H1 (cell line): ENCODE results near the gene NT5C. TPM values are rescaled to one million over a fixed set of nuclear protein-coding genes. Genes with fewer than 3 reads are reported as not detected.

Experiments used
- CTCF ChIA-PET: fragments of 300-600 bp; sonication (Branson Sonifier 250); formaldehyde crosslinking; loops from one replicate; lab custom pipeline; 2021; ENCODE audit not compliant: partially characterized antibody; lab: Charles Lee
- POLR2A ChIA-PET: fragments of 300-600 bp; sonication (Branson Sonifier 250); formaldehyde crosslinking; loops from one replicate; lab custom pipeline; 2021; ENCODE audit warnings: inconsistent platforms; ENCODE audit not compliant: partially characterized antibody; lab: Charles Lee
- DNase-seq, 2 experiments: peaks; one replicate each; pipeline versions ENCODE4 v3.0.0 to v3.0.0-alpha.2; 2010 to 2022; ENCODE audit warnings: low spot score in 2 of 2, low read depth in 1 of 2, mixed read lengths in 1 of 2
- FAIRE-seq: peaks from 2 replicates; lab custom pipeline; 2011; peaks lifted over from hg19 to GRCh38; lab: Jason Lieb, UNC
- H2AFZ ChIP-seq: 2 replicates; pipeline ENCODE4 v1.8.1; 2012; ENCODE audit warnings: low read length, inconsistent platforms
- H2AK5ac ChIP-seq: 2 replicates; pipeline ENCODE4 v1.6.1; 2013; ENCODE audit warnings: low read depth, low read length
- H2BK120ac ChIP-seq: replicated peaks from 2 replicates; pipeline ENCODE3; 2013; ENCODE audit warnings: low read depth, low read length, inconsistent platforms
- H2BK12ac ChIP-seq: 2 replicates; pipeline ENCODE4 v1.6.1; 2013; ENCODE audit warnings: low read depth, low read length
- H2BK15ac ChIP-seq: 2 replicates; pipeline ENCODE4 v1.6.1; 2013; ENCODE audit warnings: low read length
- H2BK20ac ChIP-seq: 2 replicates; pipeline ENCODE4 v1.6.1; 2013; ENCODE audit warnings: low read length
- H2BK5ac ChIP-seq: 2 replicates; pipeline ENCODE4 v1.6.1; 2013; ENCODE audit warnings: low read depth, low read length
- H3K14ac ChIP-seq: 2 replicates; pipeline ENCODE4 v1.6.1; 2013; ENCODE audit warnings: inconsistent platforms; ENCODE audit not compliant: insufficient read length
- H3K18ac ChIP-seq: 2 replicates; pipeline ENCODE4 v1.6.1; 2013; ENCODE audit warnings: low read length; ENCODE audit errors: extremely low read depth
- H3K23ac ChIP-seq: 2 replicates; pipeline ENCODE4 v1.6.1; 2013; ENCODE audit warnings: inconsistent platforms; ENCODE audit not compliant: insufficient read length
- H3K23me2 ChIP-seq: 2 replicates; pipeline ENCODE4 v1.6.1; 2013; ENCODE audit warnings: low read depth, low read length
- H3K27ac ChIP-seq: 2 replicates; pipeline ENCODE4 v1.6.1; 2011; ENCODE audit warnings: low read depth, low read length, inconsistent platforms
- H3K27me3 ChIP-seq, 4 experiments: replicated peaks in 1 of 4; 1 replicate in 1 of 4; 2 replicates in 3 of 4; pipeline versions ENCODE4 v1.6.1 to v1.8.1; 2011 to 2013; ENCODE audit warnings: low read length in 3 of 4, mild to moderate bottlenecking in 3 of 4, inconsistent platforms in 2 of 4, mixed read lengths in 2 of 4, moderate library complexity in 1 of 4; ENCODE audit not compliant: control insufficient read depth in 3 of 4, insufficient read depth in 3 of 4; ENCODE audit errors: extremely low read depth in 1 of 4
- H3K36me3 ChIP-seq, 4 experiments: 2 replicates each; pipeline versions ENCODE4 v1.6.1 to v1.8.1; 2011 to 2013; ENCODE audit warnings: mild to moderate bottlenecking in 4 of 4, low read length in 3 of 4, moderate library complexity in 2 of 4, control low read depth in 1 of 4, inconsistent platforms in 1 of 4; ENCODE audit not compliant: insufficient read depth in 4 of 4, control insufficient read depth in 2 of 4
- H3K4ac ChIP-seq: replicated peaks from 2 replicates; pipeline ENCODE3; 2013; ENCODE audit warnings: low read length, low read depth, mixed read lengths, inconsistent platforms; ENCODE audit not compliant: insufficient read length
- H3K4me1 ChIP-seq, 4 experiments: replicated peaks in 1 of 4; 1 replicate in 1 of 4; 2 replicates in 3 of 4; pipeline versions ENCODE4 v1.6.1 to v1.8.1; 2011 to 2013; ENCODE audit warnings: low read length in 3 of 4, inconsistent platforms in 2 of 4, mixed read lengths in 1 of 4; ENCODE audit not compliant: insufficient read depth in 4 of 4, control insufficient read depth in 3 of 4
- H3K4me2 ChIP-seq, 2 experiments: 2 replicates each; pipeline versions ENCODE4 v1.6.1 to v1.8.1; 2011 to 2013; ENCODE audit warnings: low read depth in 2 of 2, low read length in 2 of 2, control low read depth in 1 of 2, inconsistent platforms in 1 of 2, mild to moderate bottlenecking in 1 of 2; ENCODE audit not compliant: insufficient read depth in 1 of 2
- H3K4me3 ChIP-seq, 4 experiments: fragments of 200-600, 300-600 bp in 1 of 4; sonication (generic), shearing (Covaris generic), sonication (Bioruptor Twin) in 1 of 4; 2 replicates each; pipeline versions ENCODE4 v1.5.1 to v1.8.1; 2011 to 2016; ENCODE audit warnings: low read length in 4 of 4, low read depth in 3 of 4, control low read depth in 2 of 4, inconsistent platforms in 2 of 4, mild to moderate bottlenecking in 2 of 4, mixed read lengths in 1 of 4, moderate library complexity in 1 of 4; ENCODE audit not compliant: insufficient read depth in 2 of 4; ENCODE audit errors: extremely low read depth in 1 of 4
- H3K56ac ChIP-seq: replicated peaks from 2 replicates; pipeline ENCODE3; 2013; ENCODE audit warnings: low read depth, mild to moderate bottlenecking, mixed read lengths, low read length, inconsistent platforms; ENCODE audit not compliant: insufficient read length
- H3K79me1 ChIP-seq: 2 replicates; pipeline ENCODE4 v1.6.1; 2013; ENCODE audit warnings: low read depth, low read length, control low read depth
- H3K79me2 ChIP-seq, 2 experiments: 2 replicates each; pipeline versions ENCODE4 v1.6.1 to v1.8.1; 2012 to 2013; ENCODE audit warnings: low read length in 2 of 2, mild to moderate bottlenecking in 2 of 2, inconsistent platforms in 1 of 2; ENCODE audit not compliant: insufficient read depth in 2 of 2, control insufficient read depth in 1 of 2
- H3K9ac ChIP-seq, 4 experiments: replicated peaks in 1 of 4; 1 replicate in 1 of 4; 2 replicates in 3 of 4; pipeline versions ENCODE4 v1.6.1 to v1.8.1; 2011 to 2013; ENCODE audit warnings: low read depth in 3 of 4, low read length in 3 of 4, control low read depth in 2 of 4, mild to moderate bottlenecking in 2 of 4, moderate library complexity in 2 of 4, inconsistent platforms in 1 of 4; ENCODE audit errors: extremely low read depth in 1 of 4
- H3K9me3 ChIP-seq, 2 experiments: 2 replicates each; pipeline versions ENCODE4 v1.6.1 to v1.8.1; 2012 to 2013; ENCODE audit warnings: mild to moderate bottlenecking in 2 of 2, moderate library complexity in 2 of 2, control low read depth in 1 of 2, inconsistent platforms in 1 of 2, low read depth in 1 of 2, low read length in 1 of 2, mixed read lengths in 1 of 2; ENCODE audit not compliant: insufficient read depth in 2 of 2
- H4K20me1 ChIP-seq, 2 experiments: replicated peaks in 1 of 2; 2 replicates each; pipeline versions ENCODE3 to v1.8.1; 2011 to 2013; ENCODE audit warnings: inconsistent platforms in 2 of 2, low read length in 2 of 2, mild to moderate bottlenecking in 1 of 2; ENCODE audit not compliant: insufficient read depth in 2 of 2, control insufficient read depth in 1 of 2
- H4K5ac ChIP-seq: 2 replicates; pipeline ENCODE4 v1.6.1; 2013; ENCODE audit warnings: low read length, low read depth, mixed read lengths, inconsistent platforms; ENCODE audit not compliant: insufficient read length
- H4K8ac ChIP-seq: 2 replicates; pipeline ENCODE4 v1.8.0; 2013; ENCODE audit warnings: mild to moderate bottlenecking, moderate library complexity, low read length, inconsistent platforms; ENCODE audit not compliant: insufficient read depth; ENCODE audit errors: extremely low read depth
- H4K91ac ChIP-seq: replicated peaks from 2 replicates; pipeline ENCODE3; 2013; ENCODE audit warnings: low read length, mixed read lengths, inconsistent platforms; ENCODE audit not compliant: insufficient read length
- MAX ChIP-seq: IDR thresholded peaks from 2 replicates; pipeline ENCODE4 v1.6.1; 2012; ENCODE audit warnings: inconsistent platforms
- POLR2A ChIP-seq, 2 experiments: IDR thresholded peaks; 1 replicate in 1 of 2; 2 replicates in 1 of 2; pipeline ENCODE4 v1.6.1; 2011; ENCODE audit warnings: low read depth in 2 of 2, low read length in 2 of 2, mild to moderate bottlenecking in 2 of 2; ENCODE audit errors: control extremely low read depth in 1 of 2
- RAD21 ChIP-seq, 2 experiments: IDR thresholded peaks in 1 of 2; conservative IDR thresholded peaks in 1 of 2; 2 replicates each; pipeline ENCODE4 v1.6.1; 2011; ENCODE audit warnings: low read depth in 2 of 2, low read length in 2 of 2, improper control_type of control experiment in 1 of 2, inconsistent platforms in 1 of 2, mild to moderate bottlenecking in 1 of 2, moderate library complexity in 1 of 2
- SP4 ChIP-seq: IDR thresholded peaks from 2 replicates; pipeline ENCODE4 v1.6.1; 2012; ENCODE audit warnings: low read length, inconsistent platforms
- WGBS, 2 experiments: shearing (Covaris generic) in 1 of 2; methylation state at CpG; one replicate each; pipeline versions ENCODE4 v1.1.6 to v1.1.7; 2013 to 2015; ENCODE audit warnings: low lambda C conversion rate in 2 of 2, mixed read lengths in 2 of 2, inconsistent platforms in 1 of 2, low coverage in 1 of 2, missing lambda C conversion rate in 1 of 2; ENCODE audit not compliant: insufficient replicate concordance in 2 of 2, insufficient coverage in 1 of 2, insufficient read length in 1 of 2; ENCODE audit errors: extremely low coverage in 1 of 2, missing lambda C conversion rate in 1 of 2; 5-methylcytosine and 5-hydroxymethylcytosine counted together
- polyA plus RNA-seq, 7 experiments: library from polyadenylated mRNA; depleted of rRNA in 3 of 7; stranded (reverse) in 5 of 7; unstranded in 2 of 7; fragments of >200 nt in 5 of 7; fragments of 200-250 nt in 2 of 7; gene quantifications; 1 replicate in 5 of 7; 2 replicates in 1 of 7; 4 replicates in 1 of 7; pipeline versions ENCODE4 v1.2.1 to v1.2.3, GENCODE V29; 2011 to 2013; ENCODE audit warnings: missing spikeins in 2 of 7, mixed read lengths in 2 of 7
- total RNA-seq: library from RNA; stranded (reverse); fragmentation: NEBNext Ultra II Directional; extraction: Animal tissue kit (Norgen Biotek cat#: 25700); gene quantifications from 2 replicates; pipeline ENCODE4 v1.2.1, GENCODE V29; 2021
- TF ChIP-seq, protein P1 (sequence below): IDR thresholded peaks from 2 replicates; pipeline ENCODE4 v1.6.1; 2011; ENCODE audit warnings: low read depth, mild to moderate bottlenecking, low read length; ENCODE audit not compliant: insufficient read depth

Gene NT5C
- total and polyA plus RNA-seq, 2 of the 8 experiments (the other 6 are each of a cell fraction or from before 2014, with no cell fraction given) = 52.1 to 66.4 TPM

DNA sequence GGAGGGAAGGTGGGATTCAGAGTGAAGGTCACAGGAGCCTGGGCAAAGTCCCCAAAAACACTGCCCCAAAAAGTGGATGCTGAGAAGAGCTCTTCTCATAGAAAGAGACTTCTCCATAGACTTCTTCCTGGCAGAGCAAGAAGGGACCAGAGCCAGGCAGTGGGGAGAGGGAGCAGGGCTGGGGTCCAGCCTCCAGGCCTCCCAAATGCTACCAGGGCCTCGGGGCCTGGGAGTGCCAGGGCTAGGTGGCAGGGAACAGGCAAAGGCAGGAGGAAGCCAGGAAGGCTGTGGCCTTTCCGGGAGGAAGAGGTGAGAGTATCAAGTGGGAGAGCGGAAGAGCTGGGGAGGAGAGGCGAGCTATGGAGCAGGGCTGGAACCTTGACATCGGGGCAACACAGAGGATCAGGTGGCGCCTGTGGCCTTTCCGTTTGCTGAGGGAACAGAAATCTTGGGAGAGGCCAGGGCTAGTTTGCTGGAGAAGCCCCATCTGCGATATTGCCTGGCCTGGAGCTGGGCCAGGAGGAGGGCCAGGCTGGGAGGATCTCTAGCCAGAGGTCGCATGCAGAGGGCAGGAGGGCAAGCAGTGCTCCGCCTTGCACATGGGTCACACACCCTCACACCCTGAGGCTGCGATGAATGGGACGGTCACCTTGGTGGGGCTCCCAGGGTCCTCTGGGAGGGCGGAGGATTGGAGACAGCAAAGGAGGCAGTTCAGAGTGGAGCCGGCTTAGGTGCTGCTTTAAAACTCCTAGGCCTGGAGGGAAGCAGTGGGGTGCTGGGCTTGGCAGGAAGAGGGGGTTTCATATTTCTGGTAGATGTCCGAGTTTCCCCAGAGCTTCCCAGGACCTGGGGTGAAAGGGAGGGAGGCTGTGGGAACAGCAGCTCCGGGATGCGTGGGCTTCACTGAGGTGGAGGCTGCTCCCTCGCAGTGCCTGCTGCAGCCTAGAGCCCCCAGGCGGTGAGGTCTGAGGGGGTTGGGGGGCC, 40.4 kb downstream of the NT5C start:
- Histone ChIP-seq H4K5ac (no peak overlapping the region), H2AK5ac (peak overlapping the region; percentile 99; the same call in 1 of the 2 replicates), H3K4me1 (peaks cover 3 to 34% (median 28%) of the 10 kb centered on the region in 4 experiments), H2BK12ac (peak overlapping the region; percentile 68; the same call in 1 of the 2 replicates), H3K56ac (no peak overlapping the region), H4K20me1 (peaks cover 0 to 5% of the 10 kb centered on the region in 2 experiments), H3K36me3 (no peaks in the 10 kb centered on the region; a peak in 1 of 8 replicates), H3K79me1 (peaks cover 10% of the 10 kb centered on the region), H3K18ac (peak overlapping the region; percentile 79; the same call in 1 of the 2 replicates), H3K27ac (peak overlapping the region; percentile 34; the same call in 1 of the 2 replicates), H2BK20ac (no peak overlapping the region), H4K91ac (peak overlapping the region; percentile 14), H3K79me2 (peaks cover 0 to 7% of the 10 kb centered on the region in 2 experiments; a peak in 2 of 4 replicates), H3K14ac (no peak overlapping the region), H2BK5ac (peak overlapping the region; percentile 58), H3K9ac (no peak overlapping the region; a peak in 1 of 7 replicates), H2BK15ac (no peak overlapping the region), H3K23ac (no peak overlapping the region), H3K4me3 (no peak overlapping the region), H2AFZ (no peak overlapping the region), H3K27me3 (no peaks in the 10 kb centered on the region), H3K23me2 (peaks cover 12% of the 10 kb centered on the region)
- 73% methylated on average over 19 of the region's 19 CpGs; no CpG with 5 or more reads in 1 of the 2 experiments for WGBS, 2 experiments
- FAIRE-seq = no peak
- ChIA-PET POLR2A (interaction anchor here (1.0 to 1.9 kb wide), 8 partner anchors 10 to 171 kb away, joined by 3 to 10 read pairs (median 4); partner anchors contain the start of genes ARMC7, MRPL58 and MRPS7), CTCF (interaction anchor here (0.6 to 6.8 kb wide), 13 partner anchors 10 to 363 kb away, joined by 3 to 81 read pairs (median 4); no protein-coding TSS in a partner anchor)
- TF ChIP-seq POLR2A (IDR thresholded peaks at IDR 0.05; ENCODE audit: control extremely low read depth in 1 of 2, low read depth in 2 of 2, low read length in 2 of 2) (no peak), RAD21 (IDR thresholded peaks at IDR 0.05 in 1 of 2, conservative IDR thresholded peaks at IDR 0.05 in 1 of 2; ENCODE audit: low read depth in 2 of 2, low read length in 2 of 2) (no peak), SP4 (no peak), MAX (0 out of 2 replicates have a peak, but pooled peaks have one; percentile 17)
- TF ChIP-seq, protein P1, sequence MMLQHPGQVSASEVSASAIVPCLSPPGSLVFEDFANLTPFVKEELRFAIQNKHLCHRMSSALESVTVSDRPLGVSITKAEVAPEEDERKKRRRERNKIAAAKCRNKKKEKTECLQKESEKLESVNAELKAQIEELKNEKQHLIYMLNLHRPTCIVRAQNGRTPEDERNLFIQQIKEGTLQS = no peak
- TF ChIP-seq, all 59 proteins: peak for 1
- Histone ChIP-seq H3K9me3 (no peaks in the 10 kb centered on the region), H2BK120ac (no peak overlapping the region), H3K4ac (no peak overlapping the region), H3K4me2 (peak overlapping the region; percentile 44 to 46), H4K8ac (peak overlapping the region; percentile 28; the same call in 1 of the 2 replicates)
- DNase-seq = no peak
